Activated T-cell treated with anti-CD3 and anti-CD28 coated beads, Interleukin-2, amount 50 U/mL, for 72 hours (primary cell): ENCODE data around the gene FYN. TPM values are rescaled to one million over a fixed set of nuclear protein-coding genes. Genes with fewer than 3 reads are reported as not detected.
"Not testable (repeated sequence)": the region's sequence is repeated elsewhere in the genome, so short reads cannot be mapped to it uniquely, and the experiment has no call there.

ENCODE experiments used
- ATAC-seq, 2 donors: fragments of 150-1000 bp; cut with Tn5 transposase; replicated peaks in 1 of 2; 2 replicates each; pipeline ENCODE4 v1.10.0; 2021; ENCODE audit warnings: moderate library complexity in 2 of 2, mild to moderate bottlenecking in 1 of 2
- DNase-seq, 2 donors: peaks; one replicate each; pipeline ENCODE4 v3.0.0; 2021 to 2022; ENCODE audit warnings: mixed read lengths in 1 of 2
- H3K27ac Mint-ChIP-seq: one replicate; pipeline ENCODE4 v1.8.0; 2022; ENCODE audit warnings: mild to moderate bottlenecking, moderate library complexity, mixed read lengths
- H3K27me3 Mint-ChIP-seq: one replicate; pipeline ENCODE4 v1.8.0; 2022; ENCODE audit warnings: low read depth, mixed read lengths
- H3K36me3 Mint-ChIP-seq, 2 donors: one replicate each; pipeline ENCODE4 v1.8.0; 2022; ENCODE audit warnings: mixed read lengths in 2 of 2, mild to moderate bottlenecking in 1 of 2; ENCODE audit not compliant: insufficient read depth in 2 of 2
- H3K4me1 Mint-ChIP-seq: one replicate; pipeline ENCODE4 v1.8.0; 2022; ENCODE audit warnings: low read depth, mixed read lengths
- H3K4me3 Mint-ChIP-seq, 2 donors: one replicate each; pipeline ENCODE4 v1.8.0; 2022; ENCODE audit warnings: mild to moderate bottlenecking in 2 of 2, mixed read lengths in 2 of 2, moderate library complexity in 2 of 2
- H3K9me3 Mint-ChIP-seq, 2 donors: one replicate each; pipeline ENCODE4 v1.8.0; 2022; ENCODE audit warnings: mixed read lengths in 2 of 2
- total RNA-seq, 2 donors: library from RNA; stranded (reverse); gene quantifications; one replicate each; pipeline ENCODE4 v1.2.3, GENCODE V29; 2022

The FYN gene
- total RNA-seq, 2 donors from 2014 or later, result 504 to 505 TPM

DNA sequence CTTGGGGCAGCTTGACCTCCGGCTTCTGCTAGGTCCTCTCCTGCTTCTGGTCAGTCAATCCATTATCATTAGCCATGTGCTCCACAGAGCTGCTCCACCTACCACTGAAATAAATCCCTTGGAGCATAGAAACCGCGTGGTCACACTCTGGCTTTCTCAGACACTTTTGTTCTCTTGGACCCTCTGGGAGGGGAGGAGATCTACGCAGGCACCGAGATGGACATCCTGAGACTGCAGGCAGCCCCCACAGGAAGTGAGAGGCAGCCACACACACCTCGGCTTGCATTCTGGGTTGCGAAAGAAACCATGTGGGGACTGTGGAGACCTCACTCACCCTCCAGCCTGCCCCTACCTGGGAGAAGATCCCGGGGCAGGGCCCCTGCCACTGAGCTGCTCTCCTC lies 79.5 kb downstream of the FYN start:
- H3K4me3 Mint-ChIP-seq, result peak overlapping the region; percentile 78 to 98
- peaks cover 4 to 19% of the 10 kb centered on the region in 2 donors for H3K36me3 Mint-ChIP-seq
- H3K9me3 Mint-ChIP-seq, result no peaks in the 10 kb centered on the region
- H3K27me3 Mint-ChIP-seq, result no peaks in the 10 kb centered on the region
- peak overlapping the region; percentile 100 for H3K27ac Mint-ChIP-seq
- ATAC-seq (peak; percentile 49 to 61), DNase-seq (peak; percentile 69 to 71)
- H3K4me1 Mint-ChIP-seq, result peaks cover 12% of the 10 kb centered on the region

- H3K36me3 Mint-ChIP-seq, result peaks cover 4 to 19% of the 10 kb centered on the region in 2 donors
- DNase-seq, result no peak
- no peaks in the 10 kb centered on the region for H3K27me3 Mint-ChIP-seq
- H3K27ac Mint-ChIP-seq, result peak overlapping the region; percentile 100
- peaks cover 6% of the 10 kb centered on the region for H3K4me1 Mint-ChIP-seq
- no peaks in the 10 kb centered on the region for H3K9me3 Mint-ChIP-seq
- no peak for ATAC-seq
- peak overlapping the region; percentile 78 to 98 for H3K4me3 Mint-ChIP-seq
Observed at GRCh38 chr6:111792914-111793700, 80.1 kb downstream of the FYN start.

DNA sequence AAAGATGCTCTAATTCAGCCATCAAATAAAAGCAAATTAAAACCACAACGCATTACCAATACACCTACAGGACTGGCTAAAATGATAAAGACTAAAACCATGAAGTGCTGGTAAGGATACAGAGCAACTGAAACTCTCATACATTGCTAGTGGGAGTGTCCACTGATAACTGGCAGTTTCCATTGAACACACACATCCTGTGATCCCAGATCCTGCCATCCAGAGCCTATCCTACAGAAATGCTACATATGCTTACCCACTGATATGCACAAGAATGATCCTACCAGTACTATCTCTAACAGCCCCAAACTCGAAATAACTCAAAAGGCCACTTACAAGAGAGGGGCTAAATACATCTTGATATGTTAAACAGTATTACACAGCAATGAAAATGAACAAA lies 81.0 kb downstream of the FYN start:
- peaks cover 4 to 20% of the 10 kb centered on the region in 2 donors for H3K36me3 Mint-ChIP-seq
- H3K4me3 Mint-ChIP-seq, result peak overlapping the region; percentile 78 to 92

GRCh38 chr6:111791415-111791814 lies 81.8 kb downstream of the FYN start:
- H3K27ac Mint-ChIP-seq, result peak overlapping the region; percentile 96
- H3K36me3 Mint-ChIP-seq, result peaks cover 4 to 25% of the 10 kb centered on the region in 2 donors
- DNase-seq (no peak), ATAC-seq (no peak)
- no peaks in the 10 kb centered on the region for H3K9me3 Mint-ChIP-seq
- peak overlapping the region; percentile 78 to 92 for H3K4me3 Mint-ChIP-seq
- H3K27me3 Mint-ChIP-seq, result no peaks in the 10 kb centered on the region
- no peaks in the 10 kb centered on the region for H3K4me1 Mint-ChIP-seq

More for the DNA sequence above, 81.0 kb downstream of the FYN start:
- no peaks in the 10 kb centered on the region for H3K4me1 Mint-ChIP-seq
- H3K27ac Mint-ChIP-seq, result peak overlapping the region; percentile 96
- DNase-seq, result no peak
- ATAC-seq, result no peak
- H3K9me3 Mint-ChIP-seq, result no peaks in the 10 kb centered on the region
- no peaks in the 10 kb centered on the region for H3K27me3 Mint-ChIP-seq

DNA sequence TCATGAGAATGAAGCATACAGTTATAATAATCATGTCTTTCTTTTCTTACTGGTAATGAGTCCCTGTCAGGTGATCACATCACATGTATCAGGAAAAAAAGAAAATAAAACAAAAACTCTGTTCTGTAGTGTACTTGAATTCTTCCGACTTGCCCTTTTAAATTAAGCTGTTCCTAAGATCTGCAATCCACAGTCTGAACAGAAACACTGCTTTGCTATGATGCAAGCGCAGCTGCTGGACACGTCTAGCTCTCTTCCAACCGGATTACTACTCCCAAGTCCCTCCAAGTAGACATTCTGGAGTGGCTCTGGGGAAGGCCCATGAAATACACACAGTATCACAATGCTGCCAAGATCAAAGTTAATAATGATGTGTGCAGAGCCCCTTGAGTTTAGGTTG lies 83.7 kb downstream of the FYN start:
- Mint-ChIP-seq H3K36me3 (peaks cover 7 to 29% of the 10 kb centered on the region in 2 donors), H3K4me1 (peaks cover 12% of the 10 kb centered on the region), H3K9me3 (no peaks in the 10 kb centered on the region), H3K27ac (no peak overlapping the region), H3K4me3 (no peak overlapping the region), H3K27me3 (no peaks in the 10 kb centered on the region)
- ATAC-seq (no peak), DNase-seq (no peak)

DNA sequence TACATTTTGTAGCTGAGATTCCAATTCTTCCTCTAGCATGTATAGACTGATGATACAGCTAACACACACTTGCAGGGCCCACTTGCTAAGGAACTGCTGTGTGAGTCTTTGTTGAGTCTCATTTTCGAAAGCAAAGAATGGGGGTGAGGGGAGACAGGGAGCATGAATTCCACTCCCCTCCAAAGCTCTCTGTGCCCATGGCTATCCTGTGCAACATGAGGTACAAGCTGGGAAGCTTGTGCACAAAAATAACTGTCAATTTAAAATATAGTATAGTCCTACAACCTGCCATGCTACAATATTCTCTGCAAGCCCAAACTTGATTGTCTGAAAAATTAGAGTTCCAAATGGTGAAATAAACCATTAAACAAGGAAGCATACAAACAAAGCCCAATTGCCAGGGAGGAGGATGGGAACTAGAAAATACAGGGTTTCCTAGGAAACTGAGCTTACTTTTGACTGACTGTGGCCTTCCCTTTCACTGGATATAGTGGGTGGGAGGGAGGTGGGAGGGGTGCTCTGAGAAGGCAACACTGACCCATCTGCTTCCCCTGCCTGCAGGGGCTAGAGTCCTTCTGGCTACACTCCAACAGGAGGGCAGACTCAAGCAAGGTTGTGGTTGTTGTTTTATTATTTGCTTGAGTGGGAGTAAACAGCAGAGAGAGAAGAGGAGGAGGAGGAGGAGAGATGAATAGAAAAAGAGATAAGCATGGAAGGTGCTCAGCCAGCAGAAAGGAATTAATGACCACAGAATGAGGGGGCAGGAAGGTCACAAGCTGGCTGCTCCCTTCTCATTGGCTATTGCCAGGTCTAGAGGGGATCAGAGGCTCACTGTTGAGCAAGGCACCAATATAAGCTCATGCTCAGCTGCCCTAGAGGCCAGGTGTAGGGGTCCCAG lies 84.6 kb downstream of the FYN start:
- no peak overlapping the region for H3K4me3 Mint-ChIP-seq
- peaks cover 22% of the 10 kb centered on the region for H3K4me1 Mint-ChIP-seq
- H3K27me3 Mint-ChIP-seq, result no peaks in the 10 kb centered on the region
- DNase-seq, result no peak
- no peaks in the 10 kb centered on the region for H3K9me3 Mint-ChIP-seq
- H3K27ac Mint-ChIP-seq, result no peak overlapping the region
- peaks cover 8 to 32% of the 10 kb centered on the region in 2 donors for H3K36me3 Mint-ChIP-seq
- ATAC-seq, result no peak

DNA sequence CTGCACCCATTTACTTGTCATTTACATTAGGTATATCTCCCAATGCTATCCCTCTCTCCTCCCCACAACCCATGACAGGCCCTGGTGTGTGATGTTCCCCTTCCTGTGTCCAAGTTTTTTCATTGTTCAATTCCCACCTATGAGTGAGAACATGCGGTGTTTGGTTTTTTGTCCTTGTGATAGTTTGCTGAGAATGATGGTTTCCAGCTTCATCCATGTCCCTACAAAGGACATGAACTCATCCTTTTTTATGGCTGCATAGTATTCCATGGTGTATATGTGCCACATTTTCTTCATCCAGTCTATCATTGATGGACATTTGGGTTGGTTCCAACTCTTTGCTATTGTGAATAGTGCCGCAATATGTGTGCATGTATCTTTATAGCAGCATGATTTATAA lies 87.1 kb downstream of the FYN start:
- DNase-seq, H3K9me3 Mint-ChIP-seq, ATAC-seq, H3K4me3 Mint-ChIP-seq, H3K27ac Mint-ChIP-seq, H3K27me3 Mint-ChIP-seq: not testable (repeated sequence)
- Mint-ChIP-seq H3K36me3 (peaks cover 5 to 34% of the 10 kb centered on the region in 2 donors), H3K4me1 (peaks cover 46% of the 10 kb centered on the region)

- peaks cover 64% of the 10 kb centered on the region for H3K4me1 Mint-ChIP-seq
- peak overlapping the region in 1 of 2 donors; percentile 13 for H3K4me3 Mint-ChIP-seq
- peak overlapping the region; percentile 78 for H3K27ac Mint-ChIP-seq
- no peak for ATAC-seq
- peaks cover 5 to 41% of the 10 kb centered on the region in 2 donors for H3K36me3 Mint-ChIP-seq
- H3K9me3 Mint-ChIP-seq, result no peaks in the 10 kb centered on the region
- no peak for DNase-seq
- H3K27me3 Mint-ChIP-seq, result no peaks in the 10 kb centered on the region
Observed at GRCh38 chr6:111784433-111784832, 88.8 kb downstream of the FYN start.

- peak overlapping the region; percentile 76 for H3K27ac Mint-ChIP-seq
- DNase-seq (no peak), ATAC-seq (no peak)
Observed at GRCh38 chr6:111782887-111783466, 90.3 kb downstream of the FYN start.

DNA sequence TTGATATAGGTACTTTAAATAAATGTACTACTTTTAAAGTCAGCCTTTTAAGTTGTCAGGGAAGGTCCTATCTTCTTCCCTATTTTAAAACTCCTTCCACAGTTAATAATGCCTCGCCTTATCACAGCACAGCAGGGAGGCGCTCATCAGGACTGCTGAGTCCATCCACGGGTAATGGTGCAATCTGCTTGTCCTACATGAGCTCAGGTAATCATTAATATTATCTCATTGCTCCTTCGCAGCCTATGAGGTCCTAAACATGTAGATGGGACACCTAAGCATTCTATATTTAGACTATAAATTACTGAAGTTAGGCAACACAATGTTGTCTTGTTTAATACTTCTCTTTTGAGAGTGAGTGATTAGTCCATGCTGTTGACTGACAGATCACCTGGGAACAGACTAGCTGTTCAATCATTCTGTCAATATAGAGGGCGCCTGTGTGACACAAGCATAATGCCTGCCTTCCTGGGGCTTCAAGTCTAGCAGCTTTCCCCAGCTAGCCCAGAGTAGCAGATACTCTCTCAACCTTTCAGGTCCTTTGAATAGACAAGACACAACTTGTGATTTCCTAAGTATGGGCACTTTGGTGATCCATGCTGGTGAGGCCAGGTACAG lies 91.0 kb downstream of the FYN start:
- ATAC-seq (no peak), DNase-seq (no peak)
- H3K36me3 Mint-ChIP-seq, result peaks cover 7 to 45% of the 10 kb centered on the region in 2 donors
- no peaks in the 10 kb centered on the region for H3K27me3 Mint-ChIP-seq
- peaks cover 85% of the 10 kb centered on the region for H3K4me1 Mint-ChIP-seq
- H3K27ac Mint-ChIP-seq, result peak overlapping the region; percentile 76
- peak overlapping the region in 1 of 2 donors; percentile 52 for H3K4me3 Mint-ChIP-seq
- H3K9me3 Mint-ChIP-seq, result no peaks in the 10 kb centered on the region

More at GRCh38 chr6:111782887-111783466, 90.3 kb downstream of the FYN start:
- Mint-ChIP-seq H3K9me3 (no peaks in the 10 kb centered on the region), H3K4me1 (peaks cover 78% of the 10 kb centered on the region), H3K4me3 (no peak overlapping the region), H3K36me3 (peaks cover 7 to 46% of the 10 kb centered on the region in 2 donors), H3K27me3 (no peaks in the 10 kb centered on the region)

DNA sequence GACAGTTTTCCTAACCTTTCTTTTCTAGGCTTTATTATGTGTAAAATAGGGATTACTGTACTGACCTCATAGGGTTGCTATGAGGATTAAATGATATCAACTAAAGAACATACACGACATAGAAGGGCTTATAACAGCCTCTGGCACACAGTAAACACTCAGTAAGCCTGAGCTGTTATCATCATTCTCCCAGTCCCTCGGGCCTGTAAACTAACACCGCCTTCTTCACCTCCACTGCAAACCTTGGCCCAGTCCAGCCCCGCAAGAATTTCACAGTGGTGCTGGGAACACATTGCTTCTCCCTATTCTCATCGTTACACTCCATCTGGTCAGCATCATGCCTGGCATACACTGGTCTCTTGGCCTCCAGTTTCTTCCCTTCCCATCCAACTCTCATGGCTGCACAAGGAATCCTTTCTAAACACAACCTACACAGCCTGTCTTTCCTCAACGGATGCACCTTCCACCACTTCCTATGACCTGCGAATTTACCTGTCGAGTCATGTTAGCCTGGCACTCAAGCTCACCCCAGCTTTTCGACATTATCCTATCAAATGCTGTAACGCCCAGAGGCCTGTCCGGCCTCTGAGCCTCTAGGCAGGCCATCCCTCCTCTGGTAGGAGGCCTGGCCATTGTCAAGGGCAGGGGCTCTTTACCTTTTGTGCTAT lies 92.1 kb downstream of the FYN start:
- H3K4me1 Mint-ChIP-seq, result peaks cover 95% of the 10 kb centered on the region
- peak overlapping the region; percentile 50 to 60 for H3K4me3 Mint-ChIP-seq
- no peak for DNase-seq
- H3K9me3 Mint-ChIP-seq, result no peaks in the 10 kb centered on the region
- ATAC-seq, result peak in 1 of 2 donors; percentile 10
- H3K27me3 Mint-ChIP-seq, result no peaks in the 10 kb centered on the region
- H3K36me3 Mint-ChIP-seq, result peaks cover 7 to 38% of the 10 kb centered on the region in 2 donors
- H3K27ac Mint-ChIP-seq, result peak overlapping the region; percentile 66

GRCh38 chr6:111780393-111780792 lies 92.9 kb downstream of the FYN start:
- Mint-ChIP-seq H3K4me1 (peaks cover 99% of the 10 kb centered on the region), H3K27me3 (no peaks in the 10 kb centered on the region), H3K4me3 (peak overlapping the region; percentile 7 to 50), H3K9me3 (no peaks in the 10 kb centered on the region), H3K27ac (peak overlapping the region; percentile 66), H3K36me3 (peaks cover 10 to 38% of the 10 kb centered on the region in 2 donors)
- no peak for ATAC-seq
- no peak for DNase-seq
